ENCODE data around the gene NCAPD3. TPM values are rescaled to one million over a fixed set of nuclear protein-coding genes. Genes with fewer than 3 reads are reported as not detected.

Gene NCAPD3
- total RNA-seq, 2 experiments from 2014 or later = 94.6 to 100 TPM

GRCh38 chr11:134149371-134149770, 74.4 kb downstream of the NCAPD3 start:
- ChIA-PET POLR2A (no interaction called here), CTCF (interaction anchor here (1.1 kb wide), 1 partner anchor 99 kb away, joined by 3 read pairs; no protein-coding TSS in a partner anchor)

GRCh38 chr11:134146598-134146997, 77.2 kb downstream of the NCAPD3 start:
- POLR2A ChIA-PET = no interaction called here
- CTCF ChIA-PET = no interaction called here

GRCh38 chr11:134145715-134146114, 78.1 kb downstream of the NCAPD3 start:
- POLR2A ChIA-PET = no interaction called here
- CTCF ChIA-PET = no interaction called here

GRCh38 chr11:134144744-134145143, 79.0 kb downstream of the NCAPD3 start:
- POLR2A ChIA-PET = no interaction called here
- CTCF ChIA-PET = no interaction called here

- ChIA-PET POLR2A (no interaction called here), CTCF (no interaction called here)
Observed at GRCh38 chr11:134143801-134144200, 80.0 kb downstream of the NCAPD3 start.

- CTCF ChIA-PET = interaction anchor here (1.8 kb wide), 1 partner anchor 92 kb away, joined by 5 read pairs; no protein-coding TSS in a partner anchor
- POLR2A ChIA-PET = no interaction called here
Observed at GRCh38 chr11:134142536-134142935, 81.2 kb downstream of the NCAPD3 start.

- POLR2A ChIA-PET = no interaction called here
Observed at GRCh38 chr11:134140961-134141490, 82.7 kb downstream of the NCAPD3 start.

GRCh38 chr11:134139873-134140331, 83.9 kb downstream of the NCAPD3 start:
- ChIA-PET POLR2A (no interaction called here), CTCF (interaction anchor here (0.8 to 1.7 kb wide), 3 partner anchors 9 to 212 kb away, joined by 3 to 11 read pairs (median 5); no protein-coding TSS in a partner anchor)

More at GRCh38 chr11:134140961-134141490, 82.7 kb downstream of the NCAPD3 start:
- CTCF ChIA-PET = interaction anchor here (1.0 to 1.2 kb wide), 2 partner anchors 91 to 97 kb away, joined by 3 read pairs; no protein-coding TSS in a partner anchor

- CTCF ChIA-PET = interaction anchor here (0.8 to 1.7 kb wide), 4 partner anchors 9 to 216 kb away, joined by 3 to 11 read pairs (median 7); no protein-coding TSS in a partner anchor
- POLR2A ChIA-PET = no interaction called here
Observed at GRCh38 chr11:134139303-134139872, 84.4 kb downstream of the NCAPD3 start.

- ChIA-PET CTCF (interaction anchor here (1.5 kb wide), 1 partner anchor 88 kb away, joined by 9 read pairs; no protein-coding TSS in a partner anchor), POLR2A (no interaction called here)
Observed at GRCh38 chr11:134138376-134138775, 85.4 kb downstream of the NCAPD3 start.

GRCh38 chr11:134134167-134134566, 89.6 kb downstream of the NCAPD3 start:
- POLR2A ChIA-PET = no interaction called here

GRCh38 chr11:134132808-134133207, 91.0 kb downstream of the NCAPD3 start:
- POLR2A ChIA-PET = no interaction called here
- CTCF ChIA-PET = no interaction called here

More at GRCh38 chr11:134134167-134134566, 89.6 kb downstream of the NCAPD3 start:
- CTCF ChIA-PET = no interaction called here

- CTCF ChIA-PET = interaction anchor here (1.3 kb wide), 1 partner anchor 8 kb away, joined by 5 read pairs; no protein-coding TSS in a partner anchor
- POLR2A ChIA-PET = no interaction called here
Observed at GRCh38 chr11:134131628-134132244, 92.0 kb downstream of the NCAPD3 start.

- ChIA-PET POLR2A (no interaction called here), CTCF (no interaction called here)
Observed at GRCh38 chr11:134126217-134126822, 97.4 kb downstream of the NCAPD3 start.

GRCh38 chr11:134125507-134125906, 98.3 kb downstream of the NCAPD3 start:
- ChIA-PET CTCF (no interaction called here), POLR2A (no interaction called here)

GRCh38 chr11:134124660-134125451, 98.9 kb downstream of the NCAPD3 start:
- ChIA-PET CTCF (interaction anchor here (0.7 kb wide), 1 partner anchor 214 kb away, joined by 3 read pairs; no protein-coding TSS in a partner anchor), POLR2A (no interaction called here)

GRCh38 chr11:134120921-134121526, 102.7 kb downstream of the NCAPD3 start:
- ChIA-PET CTCF (no interaction called here), POLR2A (no interaction called here)

- CTCF ChIA-PET = no interaction called here
- POLR2A ChIA-PET = no interaction called here
Observed at GRCh38 chr11:134120143-134120850, 103.5 kb downstream of the NCAPD3 start.

- POLR2A ChIA-PET = no interaction called here
- CTCF ChIA-PET = no interaction called here
Observed at GRCh38 chr11:134119094-134119493, 104.7 kb downstream of the NCAPD3 start.
